Hepatocyte (in vitro differentiated cells): ENCODE results near the gene BRPF3.

Experiments used
- EZH2 ChIP-seq: fragments of 200-600 bp; sonication (generic); IDR thresholded peaks from 2 replicates; pipeline ENCODE4 v1.6.1; 2016; ENCODE audit warnings: antibody characterized with exemption, mild to moderate bottlenecking, borderline replicate concordance
- EZH2phosphoT487 ChIP-seq: fragments of 200-600 bp; sonication (generic); IDR thresholded peaks from one replicate; pipeline ENCODE4 v1.6.1; 2018; ENCODE audit warnings: antibody characterized with exemption, mild to moderate bottlenecking, low read depth, moderate library complexity; ENCODE audit not compliant: unreplicated experiment, severe bottlenecking
- TF ChIP-seq, protein P1 (sequence below): fragments of 200-600 bp; sonication (generic); IDR thresholded peaks from 2 replicates; pipeline ENCODE4 v1.5.1; 2016; ENCODE audit warnings: antibody characterized with exemption, mild to moderate bottlenecking; ENCODE audit not compliant: poor library complexity

- TF ChIP-seq, protein P1, sequence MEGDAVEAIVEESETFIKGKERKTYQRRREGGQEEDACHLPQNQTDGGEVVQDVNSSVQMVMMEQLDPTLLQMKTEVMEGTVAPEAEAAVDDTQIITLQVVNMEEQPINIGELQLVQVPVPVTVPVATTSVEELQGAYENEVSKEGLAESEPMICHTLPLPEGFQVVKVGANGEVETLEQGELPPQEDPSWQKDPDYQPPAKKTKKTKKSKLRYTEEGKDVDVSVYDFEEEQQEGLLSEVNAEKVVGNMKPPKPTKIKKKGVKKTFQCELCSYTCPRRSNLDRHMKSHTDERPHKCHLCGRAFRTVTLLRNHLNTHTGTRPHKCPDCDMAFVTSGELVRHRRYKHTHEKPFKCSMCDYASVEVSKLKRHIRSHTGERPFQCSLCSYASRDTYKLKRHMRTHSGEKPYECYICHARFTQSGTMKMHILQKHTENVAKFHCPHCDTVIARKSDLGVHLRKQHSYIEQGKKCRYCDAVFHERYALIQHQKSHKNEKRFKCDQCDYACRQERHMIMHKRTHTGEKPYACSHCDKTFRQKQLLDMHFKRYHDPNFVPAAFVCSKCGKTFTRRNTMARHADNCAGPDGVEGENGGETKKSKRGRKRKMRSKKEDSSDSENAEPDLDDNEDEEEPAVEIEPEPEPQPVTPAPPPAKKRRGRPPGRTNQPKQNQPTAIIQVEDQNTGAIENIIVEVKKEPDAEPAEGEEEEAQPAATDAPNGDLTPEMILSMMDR: no peak
- TF ChIP-seq EZH2 (no peak), EZH2phosphoT487 (no peak)
These were observed 30.0 kb downstream of the BRPF3 start for GRCh38 chr6:36226438-36227047.
